MM.1S (cell line): ENCODE results near the gene WDR83.

ENCODE experiments used
- EZH2 ChIP-seq: fragments of 300-600 bp; sonication (generic); optimal IDR thresholded peaks from 2 replicates; pipeline ENCODE3; 2017; ENCODE audit warnings: low read depth, mild to moderate bottlenecking, antibody characterized with exemption, low read length, mixed read lengths
- EZH2phosphoT487 ChIP-seq: fragments of 300-600 bp; sonication (generic); IDR thresholded peaks from 2 replicates; pipeline ENCODE4 v1.6.1; 2018; ENCODE audit warnings: antibody characterized with exemption, low read length
- TF ChIP-seq, protein P1 (sequence below): fragments of 300-600 bp; sonication (generic); IDR thresholded peaks from 2 replicates; pipeline ENCODE4 v1.5.1; 2016; ENCODE audit warnings: antibody characterized with exemption, low read length, mixed read lengths

GRCh38 chr19:12664406-12665280 is 2.0 kb upstream of the WDR83 start:
- TF ChIP-seq, protein P1, sequence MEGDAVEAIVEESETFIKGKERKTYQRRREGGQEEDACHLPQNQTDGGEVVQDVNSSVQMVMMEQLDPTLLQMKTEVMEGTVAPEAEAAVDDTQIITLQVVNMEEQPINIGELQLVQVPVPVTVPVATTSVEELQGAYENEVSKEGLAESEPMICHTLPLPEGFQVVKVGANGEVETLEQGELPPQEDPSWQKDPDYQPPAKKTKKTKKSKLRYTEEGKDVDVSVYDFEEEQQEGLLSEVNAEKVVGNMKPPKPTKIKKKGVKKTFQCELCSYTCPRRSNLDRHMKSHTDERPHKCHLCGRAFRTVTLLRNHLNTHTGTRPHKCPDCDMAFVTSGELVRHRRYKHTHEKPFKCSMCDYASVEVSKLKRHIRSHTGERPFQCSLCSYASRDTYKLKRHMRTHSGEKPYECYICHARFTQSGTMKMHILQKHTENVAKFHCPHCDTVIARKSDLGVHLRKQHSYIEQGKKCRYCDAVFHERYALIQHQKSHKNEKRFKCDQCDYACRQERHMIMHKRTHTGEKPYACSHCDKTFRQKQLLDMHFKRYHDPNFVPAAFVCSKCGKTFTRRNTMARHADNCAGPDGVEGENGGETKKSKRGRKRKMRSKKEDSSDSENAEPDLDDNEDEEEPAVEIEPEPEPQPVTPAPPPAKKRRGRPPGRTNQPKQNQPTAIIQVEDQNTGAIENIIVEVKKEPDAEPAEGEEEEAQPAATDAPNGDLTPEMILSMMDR = no peak
- TF ChIP-seq EZH2 (no peak), EZH2phosphoT487 (no peak)
